C4-2B (cell line): ENCODE measurements around the gene TRAPPC3.

ENCODE experiments used
- ZFX ChIP-seq: fragments of 450-650 bp; IDR thresholded peaks from 2 replicates; pipeline ENCODE4 v1.6.1; 2017
- TF ChIP-seq, protein P1 (sequence below): fragments of 450-650 bp; conservative IDR thresholded peaks from 2 replicates; pipeline ENCODE4 v1.5.1; 2017; ENCODE audit warnings: mild to moderate bottlenecking

GRCh38 chr1:36116901-36117300, 32.4 kb downstream of the TRAPPC3 start:
- TF ChIP-seq, protein P1, sequence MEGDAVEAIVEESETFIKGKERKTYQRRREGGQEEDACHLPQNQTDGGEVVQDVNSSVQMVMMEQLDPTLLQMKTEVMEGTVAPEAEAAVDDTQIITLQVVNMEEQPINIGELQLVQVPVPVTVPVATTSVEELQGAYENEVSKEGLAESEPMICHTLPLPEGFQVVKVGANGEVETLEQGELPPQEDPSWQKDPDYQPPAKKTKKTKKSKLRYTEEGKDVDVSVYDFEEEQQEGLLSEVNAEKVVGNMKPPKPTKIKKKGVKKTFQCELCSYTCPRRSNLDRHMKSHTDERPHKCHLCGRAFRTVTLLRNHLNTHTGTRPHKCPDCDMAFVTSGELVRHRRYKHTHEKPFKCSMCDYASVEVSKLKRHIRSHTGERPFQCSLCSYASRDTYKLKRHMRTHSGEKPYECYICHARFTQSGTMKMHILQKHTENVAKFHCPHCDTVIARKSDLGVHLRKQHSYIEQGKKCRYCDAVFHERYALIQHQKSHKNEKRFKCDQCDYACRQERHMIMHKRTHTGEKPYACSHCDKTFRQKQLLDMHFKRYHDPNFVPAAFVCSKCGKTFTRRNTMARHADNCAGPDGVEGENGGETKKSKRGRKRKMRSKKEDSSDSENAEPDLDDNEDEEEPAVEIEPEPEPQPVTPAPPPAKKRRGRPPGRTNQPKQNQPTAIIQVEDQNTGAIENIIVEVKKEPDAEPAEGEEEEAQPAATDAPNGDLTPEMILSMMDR = no peak
- no peak for TF ChIP-seq ZFX
